HG03060 (cell line): ENCODE data around the gene AP1B1.
"Not testable (repeated sequence)": the region's sequence is repeated elsewhere in the genome, so short reads cannot be mapped to it uniquely, and the experiment has no call there.

Experiments
- ATAC-seq: cut with Tn5 transposase; IDR thresholded peaks from one replicate; pipeline ENCODE4 v1.9.1; 2021; ENCODE audit warnings: low read depth, moderate number of reproducible peaks; ENCODE audit not compliant: unreplicated experiment

Gene AP1B1

GRCh38 chr22:29352778-29353177 lies 35.6 kb downstream of the AP1B1 start:
- ATAC-seq, result no peak

- ATAC-seq, result no peak
These were observed 36.5 kb downstream of the AP1B1 start for GRCh38 chr22:29351891-29352290.

GRCh38 chr22:29351042-29351441 lies 37.3 kb downstream of the AP1B1 start:
- ATAC-seq, result no peak

DNA sequence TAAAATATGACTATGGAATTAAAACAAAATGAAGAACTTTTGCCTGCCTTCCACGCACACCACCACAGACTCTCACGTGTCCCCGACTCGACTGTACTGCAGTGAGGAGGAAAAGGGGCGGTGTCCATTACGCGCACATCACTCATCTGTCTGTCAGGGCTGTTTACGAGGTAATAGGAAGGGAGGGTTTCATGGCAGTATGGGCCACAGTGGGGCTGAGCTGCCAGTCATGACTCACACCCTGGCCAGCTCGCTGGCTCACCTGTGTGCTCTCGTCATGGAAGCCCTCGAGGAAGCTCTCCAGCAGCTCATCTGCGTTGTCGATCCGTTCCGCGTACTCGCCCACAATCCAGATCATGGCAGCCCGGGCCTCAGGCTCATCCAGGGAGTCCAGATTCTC lies 39.4 kb downstream of the AP1B1 start:
- ATAC-seq, result no peak

- no peak for ATAC-seq
These were observed 40.3 kb downstream of the AP1B1 start for GRCh38 chr22:29348041-29348440.

- no peak for ATAC-seq
These were observed 41.7 kb downstream of the AP1B1 start for GRCh38 chr22:29346659-29347058.

DNA sequence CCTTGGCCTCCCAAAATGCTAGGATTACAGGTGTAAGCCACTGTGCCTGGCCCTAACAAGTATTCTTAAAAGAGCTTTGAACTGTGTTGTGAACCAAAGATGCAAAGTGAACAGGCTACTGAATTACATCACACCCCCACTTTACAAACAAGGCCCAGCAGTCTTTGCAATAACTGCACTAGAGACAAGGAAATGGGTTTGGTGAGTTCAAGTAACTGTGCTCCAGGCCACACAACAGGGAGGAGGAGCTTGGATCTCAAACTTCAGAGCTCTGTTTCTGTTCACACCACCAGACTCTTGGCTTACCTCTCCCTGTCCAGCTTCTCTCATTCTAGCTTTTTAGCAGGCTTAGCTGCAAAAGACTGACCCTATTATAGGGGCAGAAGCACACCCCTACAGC lies 42.4 kb downstream of the AP1B1 start:
- ATAC-seq, result no peak

GRCh38 chr22:29344889-29345288 lies 43.5 kb downstream of the AP1B1 start:
- ATAC-seq, result not testable (repeated sequence)

- no peak for ATAC-seq
These were observed 44.2 kb downstream of the AP1B1 start for GRCh38 chr22:29344137-29344536.

GRCh38 chr22:29343313-29343805 lies 45.0 kb downstream of the AP1B1 start:
- ATAC-seq, result no peak

DNA sequence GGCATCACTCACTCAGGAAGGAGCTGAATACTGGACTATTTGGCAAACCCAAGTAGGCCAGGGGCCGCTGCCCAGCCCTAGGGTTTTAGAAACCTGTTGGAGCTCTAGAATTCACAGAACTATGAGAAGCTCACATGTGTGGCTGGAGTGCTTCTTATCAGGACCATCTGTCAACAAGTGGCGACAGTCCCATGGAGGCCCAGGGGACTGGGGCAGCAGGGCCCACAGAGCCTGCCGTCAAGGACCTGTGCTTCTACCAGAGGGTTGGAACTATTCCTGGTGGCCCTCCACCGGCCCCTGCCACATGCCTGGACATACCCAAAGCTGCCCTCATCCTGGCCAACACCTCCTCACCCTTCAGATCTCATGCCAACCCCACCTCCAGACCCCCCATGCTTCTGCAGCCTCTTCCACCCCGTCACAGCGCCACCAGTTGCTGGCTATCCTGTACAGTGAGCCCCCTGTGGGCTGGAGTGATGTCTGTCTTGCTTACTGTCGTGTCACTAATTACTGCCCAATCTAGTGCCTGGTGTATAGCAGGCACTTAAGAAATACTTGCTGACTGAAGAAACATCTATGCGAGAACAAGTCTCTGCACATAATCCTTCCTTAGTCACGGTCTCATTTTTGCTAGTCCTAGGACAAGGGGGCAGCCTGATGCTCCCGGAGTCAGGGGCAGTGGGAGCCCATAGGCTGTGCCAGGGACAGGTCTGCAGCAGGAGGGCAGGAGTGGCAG lies 45.6 kb downstream of the AP1B1 start:
- no peak for ATAC-seq

DNA sequence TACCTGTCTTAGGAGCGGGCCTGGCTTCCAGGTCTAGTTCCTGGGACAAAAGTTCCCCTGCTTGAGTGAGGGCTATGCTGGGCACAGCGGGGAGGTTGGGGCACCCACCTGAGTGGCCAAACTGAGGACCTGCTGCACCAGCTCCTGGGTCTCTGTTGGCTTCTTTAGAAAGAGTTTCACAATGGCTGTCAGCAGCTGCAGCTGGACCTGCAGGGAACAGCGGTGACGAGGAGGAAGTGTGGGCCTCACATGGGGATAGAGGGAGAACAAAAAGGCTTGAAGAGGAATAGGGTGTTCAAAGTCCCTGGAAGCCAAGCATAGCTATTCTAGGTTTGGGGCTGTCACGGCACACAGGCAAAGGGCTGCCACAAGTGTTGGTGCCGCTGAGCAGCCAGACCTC lies 46.2 kb downstream of the AP1B1 start:
- no peak for ATAC-seq

- ATAC-seq, result no peak
These were observed 46.6 kb downstream of the AP1B1 start for GRCh38 chr22:29341849-29342127.

DNA sequence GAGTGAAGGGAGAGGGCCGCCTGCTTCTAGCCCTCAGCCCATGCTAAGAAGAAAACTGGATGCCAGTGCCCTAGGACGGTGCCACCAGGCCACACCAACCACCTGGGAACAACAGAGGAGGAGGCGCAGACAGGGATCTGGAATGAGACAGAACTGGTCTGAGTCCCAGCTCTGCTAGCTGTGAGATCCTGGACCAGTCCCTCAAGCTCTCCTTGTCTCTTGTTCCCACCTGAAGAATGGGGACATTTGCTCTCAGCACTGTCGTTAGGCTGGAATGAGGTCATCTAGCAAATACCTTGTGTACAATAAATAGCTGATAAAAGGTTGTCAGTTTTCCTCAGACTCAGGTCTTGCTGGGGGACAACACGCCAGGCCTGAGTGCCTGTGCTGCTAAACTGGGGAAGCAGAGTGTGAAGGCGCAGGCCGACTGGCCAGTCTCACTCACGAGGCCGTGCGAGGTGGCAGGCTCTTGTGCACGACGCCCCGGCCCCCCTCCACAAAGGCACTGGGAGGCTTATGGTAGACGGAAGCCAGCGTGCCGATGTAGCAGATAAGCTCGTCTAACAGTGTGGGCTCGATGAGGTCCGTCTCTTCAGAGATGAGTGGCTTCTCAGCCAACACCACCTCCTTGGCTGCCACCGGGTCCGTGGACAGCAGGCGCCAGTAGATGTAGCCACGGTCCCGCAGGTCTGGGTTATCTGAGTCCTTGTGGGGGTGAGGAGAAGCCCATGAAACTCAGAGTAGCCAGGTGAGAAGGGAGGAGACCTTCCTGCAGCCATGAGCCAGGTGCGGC lies 47.1 kb downstream of the AP1B1 start:
- ATAC-seq, result no peak

DNA sequence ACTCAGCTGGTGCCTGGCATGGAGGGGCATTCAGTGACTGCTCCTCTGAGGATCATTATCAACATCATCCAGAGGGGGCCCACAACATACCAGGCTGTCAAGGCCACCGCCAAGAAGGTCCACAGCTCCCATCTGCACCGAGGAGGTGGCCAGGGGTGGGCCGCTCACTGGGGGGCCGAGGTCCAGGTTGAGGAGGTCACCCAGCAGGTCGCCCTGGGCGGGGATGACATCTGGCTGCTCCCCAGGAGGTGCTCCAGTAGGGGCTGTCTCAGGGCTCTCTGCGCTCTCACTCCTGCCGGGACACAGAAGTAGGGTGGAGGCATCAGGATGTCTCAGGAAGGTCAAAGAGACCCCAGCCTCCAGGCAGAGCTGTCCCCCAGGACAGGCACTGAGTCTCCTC lies 47.8 kb downstream of the AP1B1 start:
- no peak for ATAC-seq

DNA sequence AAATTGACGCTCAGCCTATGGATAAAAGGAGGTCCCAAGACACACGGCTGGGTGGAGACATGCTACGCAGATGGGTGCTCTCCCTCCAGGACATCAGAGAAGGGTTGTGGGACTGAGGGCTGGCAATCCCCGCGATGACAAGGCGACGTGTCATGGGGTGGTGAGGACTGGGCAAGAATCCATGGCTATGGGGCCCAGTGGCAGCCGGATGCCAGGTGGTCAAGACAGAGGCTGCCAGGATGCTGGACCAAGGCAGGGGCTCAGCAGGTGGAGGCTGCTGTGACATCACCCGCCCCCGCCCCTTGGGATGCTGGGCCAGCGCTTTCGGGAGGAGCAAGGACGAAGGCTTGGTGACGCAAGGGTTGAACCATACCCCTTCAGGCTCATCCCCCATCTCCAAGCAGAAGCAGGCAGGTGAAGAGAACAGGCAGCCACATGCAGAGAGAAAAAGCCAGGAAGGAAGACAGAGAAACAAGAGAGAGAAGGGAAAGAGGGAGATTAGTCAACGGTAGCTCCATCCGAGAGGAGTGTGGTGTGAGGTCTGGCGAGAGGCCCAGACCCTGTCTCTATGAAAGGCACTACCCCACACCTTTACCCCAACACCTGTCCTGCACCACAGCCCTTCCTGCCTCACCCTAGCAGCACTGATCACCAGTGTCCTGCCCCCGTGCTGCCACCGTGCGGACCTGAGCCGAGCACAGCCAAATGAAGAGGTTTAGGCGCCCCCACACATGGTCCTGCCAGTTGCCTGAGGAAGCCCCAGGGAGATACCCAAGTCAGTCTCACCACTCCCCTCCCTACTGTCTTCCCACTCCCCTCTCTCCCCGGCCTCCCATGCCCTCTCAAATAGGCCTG lies 48.8 kb downstream of the AP1B1 start:
- no peak for ATAC-seq

- no peak for ATAC-seq
These were observed 50.0 kb downstream of the AP1B1 start for GRCh38 chr22:29338398-29338797.

DNA sequence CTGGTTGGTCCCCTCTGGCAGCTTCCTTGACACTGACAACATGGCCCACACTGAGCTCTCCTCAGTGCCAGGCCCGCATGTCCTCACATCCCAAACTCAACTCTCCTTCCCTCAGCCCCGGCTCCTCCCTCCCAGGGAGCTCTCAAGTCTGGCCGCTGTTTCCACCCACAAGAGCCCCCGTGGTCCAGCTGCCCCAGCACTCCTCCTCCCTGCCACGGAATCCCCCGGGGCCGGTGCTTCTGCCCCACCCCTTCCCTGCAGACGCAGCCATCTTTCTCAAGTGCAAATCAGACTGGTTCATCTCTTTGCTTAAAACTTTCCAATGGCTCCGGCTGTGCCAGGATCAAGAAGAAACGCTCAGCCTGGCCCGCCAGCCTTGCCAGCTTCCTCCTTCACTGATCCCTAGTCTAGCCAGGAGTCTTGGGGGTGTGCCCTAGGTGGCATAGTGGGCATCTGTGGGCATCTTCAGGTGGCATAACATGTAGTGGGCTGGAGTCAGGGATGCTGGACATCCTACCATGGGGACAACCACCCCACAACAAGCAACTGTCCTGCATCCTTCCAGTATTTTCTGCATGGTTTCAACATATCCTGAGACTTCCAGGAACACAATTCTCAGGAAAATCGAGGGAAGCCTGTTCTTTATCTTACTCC lies 50.6 kb downstream of the AP1B1 start:
- ATAC-seq, result no peak

DNA sequence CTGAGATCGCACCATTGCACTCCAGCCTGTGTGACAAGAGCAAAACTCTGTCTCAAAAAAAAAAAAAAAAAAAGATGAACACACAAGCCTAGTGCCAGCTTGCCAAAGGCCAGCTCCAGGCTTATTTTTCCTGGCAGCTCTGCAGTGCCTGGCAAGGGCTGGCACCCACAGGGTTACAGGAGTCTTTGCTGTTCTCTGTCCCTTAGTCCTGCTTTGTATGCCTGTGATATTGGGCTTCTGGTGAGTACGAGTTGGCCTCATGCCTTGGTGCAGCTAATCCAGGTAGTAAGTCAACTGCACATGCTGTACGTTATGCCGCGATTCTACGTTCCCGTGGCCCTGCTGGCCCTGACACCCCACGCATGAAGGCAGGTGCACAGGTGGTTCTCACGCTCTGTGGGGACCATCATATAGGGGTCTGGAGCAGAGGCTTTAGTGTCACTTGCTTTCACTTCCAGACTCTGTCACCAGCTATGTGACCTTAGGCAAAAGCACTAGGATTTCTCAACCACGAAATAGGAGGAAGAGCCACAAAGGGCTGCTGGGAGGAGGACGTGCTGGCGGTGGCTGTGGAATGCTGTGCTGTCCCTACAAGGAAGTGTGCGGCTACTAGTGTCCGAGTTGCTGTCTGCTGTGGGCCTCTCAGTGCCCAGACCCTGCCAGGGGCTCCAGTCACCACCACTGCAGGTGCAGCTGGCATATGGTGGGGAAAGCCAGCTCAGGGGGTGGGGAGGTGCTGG lies 51.4 kb downstream of the AP1B1 start:
- no peak for ATAC-seq

GRCh38 chr22:29335656-29336055 lies 52.7 kb downstream of the AP1B1 start:
- ATAC-seq, result no peak
